Epithelial cell of prostate (primary cell): ENCODE data around the gene ACO1.

Experiments used
- DNase-seq: peaks from one replicate; pipeline ENCODE4 v3.0.0-alpha.2; 2011; ENCODE audit warnings: low read depth, low spot score
- H3K27ac ChIP-seq: fragments of 450-650 bp; 2 replicates; pipeline ENCODE4 v1.5.1; 2017; ENCODE audit warnings: mild to moderate bottlenecking

ACO1 gene

DNA sequence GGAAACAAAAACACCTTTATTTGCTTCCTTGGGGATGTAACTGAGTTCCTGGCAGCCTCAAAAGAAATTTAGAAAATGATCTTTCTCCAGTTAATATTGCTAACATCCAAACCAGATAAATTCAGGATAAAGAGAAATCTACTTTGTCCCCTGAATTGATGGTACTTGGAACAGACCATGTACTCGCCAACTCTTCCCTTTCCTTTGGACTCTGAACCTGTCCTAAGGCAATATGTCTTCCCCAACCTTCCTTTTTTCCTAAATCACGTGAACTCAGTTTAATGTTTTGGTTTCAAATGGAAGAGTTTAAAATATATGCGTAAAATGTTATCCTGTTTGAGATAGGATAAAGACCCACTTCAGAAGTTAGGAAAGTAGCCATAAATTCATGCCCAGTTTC, 28.0 kb downstream of the ACO1 start:
- no peak for DNase-seq
- no peak overlapping the region for H3K27ac ChIP-seq

DNA sequence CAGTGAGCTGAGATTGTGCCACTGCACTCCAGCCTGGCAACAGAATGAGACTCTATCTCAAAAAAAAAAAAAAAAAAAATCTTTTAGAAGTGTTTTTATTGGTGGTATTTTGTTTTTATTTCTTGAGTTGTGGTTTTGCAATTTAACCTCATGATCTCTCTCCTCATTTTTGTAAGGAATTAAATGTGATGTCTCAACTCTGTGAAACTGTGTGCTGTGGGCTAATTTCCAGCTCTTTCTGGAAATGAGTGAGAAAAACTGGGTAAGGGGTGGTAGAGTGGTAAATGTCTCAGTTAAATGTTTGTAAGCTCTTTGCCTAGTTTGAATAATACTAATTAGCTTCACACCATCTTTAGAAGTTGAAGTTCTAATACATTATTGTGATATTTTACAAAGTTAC, 29.0 kb downstream of the ACO1 start:
- DNase-seq, result no peak
- H3K27ac ChIP-seq, result no peak overlapping the region

DNA sequence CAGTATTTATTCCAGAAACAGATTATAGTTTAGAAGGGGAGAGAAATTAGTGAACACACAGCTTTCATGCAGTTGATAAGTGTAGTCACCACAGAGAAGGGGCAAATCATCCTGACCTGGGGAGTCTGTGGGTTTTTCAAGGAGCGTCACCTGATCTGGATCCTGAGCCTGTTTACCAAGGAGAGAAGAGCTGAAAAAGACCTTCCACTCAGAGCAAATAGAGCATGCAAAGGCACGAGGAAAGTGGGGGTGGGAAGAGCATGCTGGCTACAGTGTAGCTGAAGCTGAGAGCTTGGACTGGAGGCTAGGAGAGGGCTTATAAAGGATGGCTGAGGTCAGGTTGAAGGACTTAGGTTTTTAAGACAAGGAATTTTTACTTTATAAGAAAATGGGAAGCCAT, 30.4 kb downstream of the ACO1 start:
- no peak for DNase-seq
- no peak overlapping the region for H3K27ac ChIP-seq

DNA sequence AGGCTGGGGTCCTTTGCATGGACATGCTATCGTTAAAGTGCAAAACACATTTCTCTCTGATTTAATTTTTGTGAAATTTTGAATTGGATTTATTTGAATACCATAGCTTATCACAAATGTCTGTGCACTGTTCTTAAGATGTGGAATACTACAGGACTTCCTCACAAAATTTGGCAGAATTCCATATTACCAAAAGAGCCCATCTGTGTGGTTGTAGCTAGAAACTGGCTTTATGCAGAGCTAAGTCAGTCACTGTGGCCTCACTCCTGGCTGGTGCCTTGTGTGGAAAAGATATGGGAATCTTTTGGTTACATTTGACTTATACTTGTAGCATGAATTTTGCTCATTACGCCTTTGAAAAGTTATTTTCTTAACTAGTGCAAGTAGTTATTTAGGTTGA, 35.5 kb downstream of the ACO1 start:
- DNase-seq, result no peak

DNA sequence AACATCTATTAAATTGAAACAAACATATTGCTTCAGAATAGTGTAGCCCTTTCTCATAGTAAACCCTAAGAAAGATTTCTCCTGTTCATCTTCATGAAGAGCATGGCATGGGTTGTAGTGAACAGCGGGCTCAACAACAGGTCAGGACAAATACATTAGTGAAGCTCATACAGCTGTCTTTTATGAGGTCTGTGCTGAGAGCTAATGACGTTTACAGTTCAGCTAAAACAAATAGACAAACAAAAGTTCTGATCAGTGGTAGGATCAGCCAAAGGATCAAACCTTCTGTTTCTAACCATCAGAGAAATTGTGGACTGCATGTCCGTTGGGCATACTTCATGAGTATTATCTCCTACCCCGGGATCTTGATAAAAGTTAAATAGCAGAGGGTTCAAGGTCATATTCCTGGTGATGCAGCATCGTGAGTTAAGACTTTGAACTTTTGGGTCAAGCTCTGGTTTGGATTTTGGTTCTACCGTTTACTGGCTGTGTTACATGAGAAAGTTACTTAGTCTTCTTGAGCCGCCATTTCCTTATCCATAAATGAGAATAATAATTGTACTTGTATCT, 37.9 kb downstream of the ACO1 start:
- no peak overlapping the region for H3K27ac ChIP-seq
- DNase-seq, result no peak

More for the DNA sequence above, 35.5 kb downstream of the ACO1 start:
- H3K27ac ChIP-seq, result no peak overlapping the region

DNA sequence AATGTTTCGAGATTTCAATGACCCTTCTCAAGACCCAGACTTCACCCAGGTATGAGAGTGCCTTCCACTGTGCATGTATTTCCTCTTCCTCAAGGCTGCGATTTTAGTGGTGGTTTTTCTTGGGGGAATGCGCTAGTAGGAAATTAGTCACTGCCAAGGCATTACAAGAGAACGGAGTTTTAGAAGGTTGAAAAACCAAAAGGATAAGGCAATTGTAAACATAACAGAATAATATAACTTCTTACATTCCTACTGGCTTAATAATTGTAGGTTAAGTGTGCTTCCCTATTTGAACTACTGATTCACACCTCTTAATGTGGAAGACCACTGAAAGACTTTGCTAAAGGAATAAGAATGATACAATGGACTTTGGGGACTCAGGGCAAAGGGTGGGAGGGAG, 38.9 kb downstream of the ACO1 start:
- no peak for DNase-seq

DNA sequence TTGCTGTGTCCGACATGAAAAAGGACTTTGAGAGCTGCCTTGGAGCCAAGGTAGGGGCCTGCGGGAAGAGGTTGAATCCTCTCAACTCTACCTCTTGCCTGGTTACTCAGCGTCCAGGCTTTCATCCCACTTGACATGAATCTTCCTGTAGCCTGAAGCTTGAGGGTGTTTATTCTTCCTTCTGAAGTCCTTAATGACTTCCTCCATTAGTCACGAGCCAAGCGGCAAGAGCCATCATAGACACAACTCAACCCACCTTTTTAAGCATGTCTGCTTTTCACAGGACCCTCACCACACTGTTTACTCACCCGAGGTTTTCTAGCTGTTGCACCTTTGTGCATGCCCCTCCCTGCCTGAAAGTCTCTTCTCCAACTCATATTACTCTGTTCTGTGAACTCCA, 40.2 kb downstream of the ACO1 start:
- no peak for DNase-seq
- H3K27ac ChIP-seq, result no peak overlapping the region

More for the DNA sequence above, 38.9 kb downstream of the ACO1 start:
- H3K27ac ChIP-seq, result no peak overlapping the region

DNA sequence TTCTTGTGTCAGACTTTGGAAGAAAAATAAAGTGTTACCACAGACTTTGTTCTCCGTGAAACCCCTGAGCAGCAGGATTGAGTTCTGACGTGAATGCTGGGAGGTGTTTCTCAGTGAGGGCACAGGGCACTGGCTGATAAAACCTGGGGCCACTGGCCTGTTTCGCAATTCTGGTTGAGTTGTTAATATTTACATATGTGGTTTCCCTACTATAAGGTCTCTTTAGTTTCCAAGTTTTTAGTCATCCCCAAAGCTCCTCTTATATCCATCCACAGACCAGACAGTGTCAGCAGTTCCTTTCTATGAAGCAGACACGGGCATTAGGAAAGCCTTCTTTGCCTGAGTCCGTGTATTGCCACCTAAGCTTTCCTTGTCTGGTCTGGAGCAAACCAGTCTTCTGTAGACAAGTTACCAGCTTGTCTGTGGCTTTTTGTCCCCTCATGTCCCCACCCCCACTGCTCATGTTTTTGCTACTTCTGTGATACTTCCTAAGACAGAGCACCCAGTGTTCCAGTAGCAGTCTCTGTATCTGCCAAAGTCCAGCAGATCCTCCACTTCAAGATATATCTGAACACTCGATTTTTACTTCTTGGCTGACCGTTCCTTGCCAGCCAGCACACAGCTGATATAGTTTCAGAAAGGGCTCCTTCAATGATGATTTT, 42.0 kb downstream of the ACO1 start:
- no peak for DNase-seq
- H3K27ac ChIP-seq, result peak overlapping the region; percentile 3

DNA sequence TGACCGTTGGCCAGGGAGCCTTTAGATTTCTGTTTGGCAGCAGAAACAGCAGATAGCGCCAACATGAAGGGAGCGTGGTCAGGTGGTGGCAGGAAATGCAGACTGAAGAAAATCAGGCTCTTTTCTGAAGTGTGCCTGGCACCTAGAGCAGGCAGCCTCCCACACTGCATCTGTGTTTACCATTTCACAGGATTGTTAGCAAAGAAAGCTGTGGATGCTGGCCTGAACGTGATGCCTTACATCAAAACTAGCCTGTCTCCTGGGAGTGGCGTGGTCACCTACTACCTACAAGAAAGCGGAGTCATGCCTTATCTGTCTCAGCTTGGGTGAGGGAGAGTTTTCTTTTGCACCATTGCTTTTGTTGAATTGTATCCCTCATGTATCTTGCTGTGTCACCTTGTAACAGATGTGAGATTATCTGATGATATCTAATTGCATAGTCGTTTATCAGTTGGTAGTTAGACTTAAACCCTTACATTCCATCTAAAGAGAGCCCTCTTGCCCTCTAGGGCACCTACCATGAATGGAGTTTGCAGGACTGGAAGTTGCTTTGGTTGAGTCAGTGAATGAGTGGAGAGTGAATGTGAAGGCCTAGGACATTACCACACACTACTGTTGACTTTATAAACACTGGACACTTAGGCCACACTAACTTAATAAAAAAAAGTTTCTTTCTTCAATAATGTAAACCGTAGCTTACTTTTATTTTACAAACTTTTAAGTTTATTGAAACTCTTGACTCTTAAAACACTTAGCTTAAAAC, 42.8 kb downstream of the ACO1 start:
- no peak for DNase-seq
- no peak overlapping the region for H3K27ac ChIP-seq

DNA sequence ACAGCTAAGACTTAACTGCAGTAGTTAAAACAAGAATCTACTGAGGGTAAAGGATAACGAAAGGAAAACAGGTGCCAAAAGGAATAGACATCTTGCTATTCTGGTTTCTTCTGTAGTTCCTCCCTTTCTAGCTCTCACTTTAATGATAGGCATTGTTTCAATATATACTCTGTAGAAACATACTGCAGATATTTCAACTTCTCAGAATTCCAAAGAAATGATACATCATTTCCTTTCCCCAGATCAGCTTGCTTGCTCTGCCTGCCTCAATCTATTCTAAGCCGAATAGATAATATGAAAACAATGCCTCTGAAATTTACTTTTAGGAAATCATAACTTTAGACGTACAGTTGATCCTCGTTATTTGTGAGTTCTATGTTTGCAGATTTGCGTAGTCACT, 46.3 kb downstream of the ACO1 start:
- no peak for DNase-seq
- H3K27ac ChIP-seq, result peak overlapping the region; percentile 22

DNA sequence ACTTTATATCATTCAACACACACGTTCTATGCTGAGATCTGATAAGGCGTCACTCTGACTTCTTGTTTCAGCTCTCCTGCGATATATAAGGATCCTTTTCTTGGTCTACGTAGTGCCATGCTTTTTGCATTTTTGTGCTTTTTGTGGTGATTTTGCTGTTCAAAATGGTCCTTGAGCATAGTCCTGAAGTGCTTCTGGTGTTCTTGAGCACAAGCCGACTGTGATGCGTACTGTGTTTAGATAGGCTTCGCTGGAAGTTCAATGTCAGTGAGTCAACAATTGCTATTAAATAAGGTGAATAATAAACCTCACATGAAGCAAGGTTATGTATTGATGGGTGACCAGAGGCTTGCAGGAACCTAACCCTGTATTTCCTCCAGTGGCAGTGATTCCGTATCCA, 46.8 kb downstream of the ACO1 start:
- H3K27ac ChIP-seq, result peak overlapping the region; percentile 22
- no peak for DNase-seq

DNA sequence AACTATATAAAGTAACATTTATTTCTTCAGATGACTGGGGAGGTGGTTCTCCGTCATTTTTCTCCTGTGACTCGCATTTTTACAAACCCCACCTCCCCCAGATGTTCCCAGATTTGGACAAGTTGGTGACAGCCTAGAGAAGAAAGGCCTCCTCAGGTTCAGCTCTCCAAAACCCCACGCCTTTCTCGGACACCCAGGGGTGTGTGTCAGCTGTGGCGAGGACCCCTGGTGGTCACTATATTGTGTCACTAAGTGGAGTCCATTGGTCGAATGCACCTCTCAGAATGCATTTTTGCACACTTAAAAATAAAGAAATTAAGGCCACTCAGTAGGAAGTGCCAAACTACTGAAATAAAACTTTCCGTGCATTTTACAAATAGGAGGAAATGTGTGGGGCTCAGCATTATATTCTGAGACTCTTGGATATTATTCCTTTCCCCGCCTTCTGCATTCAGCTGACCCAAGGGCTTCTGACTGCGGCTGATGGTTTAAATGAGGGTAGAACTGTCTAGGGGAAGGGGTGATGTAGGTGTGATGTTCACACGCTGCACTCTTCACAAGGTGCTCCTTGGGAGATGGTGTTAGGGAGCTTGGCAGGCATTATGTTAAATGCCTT, 47.6 kb downstream of the ACO1 start:
- no peak overlapping the region for H3K27ac ChIP-seq
- no peak for DNase-seq

DNA sequence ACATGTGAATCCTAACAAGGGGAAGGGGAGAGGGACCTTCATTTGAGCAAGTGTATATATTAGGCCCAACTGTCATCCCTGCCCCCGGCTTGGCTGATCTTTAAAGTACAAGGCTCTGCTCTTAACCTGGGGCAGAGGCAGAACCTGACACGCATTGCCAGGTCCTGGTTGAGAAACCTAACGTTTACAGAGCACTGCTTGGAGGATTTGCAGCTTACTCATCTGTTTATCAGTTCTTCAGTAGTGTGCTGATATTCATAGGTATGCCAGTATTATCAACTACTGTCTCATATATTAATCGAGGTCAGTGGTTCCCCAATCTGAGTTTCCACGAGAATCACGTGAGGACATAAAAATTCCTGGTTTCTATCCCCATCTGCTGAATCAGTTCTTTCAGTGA, 50.4 kb downstream of the ACO1 start:
- DNase-seq, result no peak
- H3K27ac ChIP-seq, result no peak overlapping the region

DNA sequence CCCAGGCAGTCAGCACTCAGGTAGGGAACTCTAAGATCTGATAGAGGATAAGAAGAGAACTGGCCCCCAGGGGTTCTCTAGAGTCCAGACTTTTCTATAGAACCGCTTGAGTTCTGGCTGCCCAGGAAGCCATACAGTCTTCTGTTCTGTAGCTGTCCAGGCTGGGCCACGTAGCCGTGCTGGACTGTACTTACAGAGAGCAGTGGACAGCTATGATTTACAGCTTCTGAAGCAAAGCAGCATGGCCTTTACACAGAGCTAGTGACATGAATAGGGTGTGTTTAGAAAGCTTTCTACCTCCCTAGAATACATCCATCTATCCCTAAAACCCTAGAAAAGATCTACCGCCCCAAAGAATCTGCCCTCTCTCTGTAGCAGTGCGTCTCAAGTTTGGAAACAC, 57.2 kb downstream of the ACO1 start:
- DNase-seq, result no peak
- no peak overlapping the region for H3K27ac ChIP-seq

DNA sequence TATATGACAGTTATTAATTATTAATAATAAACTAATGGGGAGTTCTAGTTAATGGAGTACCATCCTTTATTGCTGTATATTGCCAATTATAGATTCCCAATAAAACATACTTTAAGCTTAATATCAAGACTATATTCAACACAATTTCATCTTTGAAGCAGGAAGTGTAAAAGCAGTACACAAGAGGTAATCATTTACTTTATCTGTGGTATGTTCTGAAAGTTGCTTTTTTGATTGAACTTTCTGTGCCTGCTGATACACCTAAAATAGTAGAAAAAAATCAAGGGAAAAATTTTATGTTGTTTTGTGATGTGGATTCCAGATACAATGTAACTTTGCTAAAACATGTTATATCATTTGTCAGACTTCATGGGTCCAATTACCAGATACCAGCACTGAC, 58.0 kb downstream of the ACO1 start:
- no peak for DNase-seq
- H3K27ac ChIP-seq, result no peak overlapping the region

DNA sequence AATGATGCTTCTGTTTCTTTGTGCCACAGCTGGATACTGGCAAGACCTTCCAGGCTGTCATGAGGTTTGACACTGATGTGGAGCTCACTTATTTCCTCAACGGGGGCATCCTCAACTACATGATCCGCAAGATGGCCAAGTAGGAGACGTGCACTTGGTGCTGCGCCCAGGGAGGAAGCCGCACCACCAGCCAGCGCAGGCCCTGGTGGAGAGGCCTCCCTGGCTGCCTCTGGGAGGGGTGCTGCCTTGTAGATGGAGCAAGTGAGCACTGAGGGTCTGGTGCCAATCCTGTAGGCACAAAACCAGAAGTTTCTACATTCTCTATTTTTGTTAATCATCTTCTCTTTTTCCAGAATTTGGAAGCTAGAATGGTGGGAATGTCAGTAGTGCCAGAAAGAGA, 65.5 kb downstream of the ACO1 start:
- no peak overlapping the region for H3K27ac ChIP-seq
- no peak for DNase-seq

DNA sequence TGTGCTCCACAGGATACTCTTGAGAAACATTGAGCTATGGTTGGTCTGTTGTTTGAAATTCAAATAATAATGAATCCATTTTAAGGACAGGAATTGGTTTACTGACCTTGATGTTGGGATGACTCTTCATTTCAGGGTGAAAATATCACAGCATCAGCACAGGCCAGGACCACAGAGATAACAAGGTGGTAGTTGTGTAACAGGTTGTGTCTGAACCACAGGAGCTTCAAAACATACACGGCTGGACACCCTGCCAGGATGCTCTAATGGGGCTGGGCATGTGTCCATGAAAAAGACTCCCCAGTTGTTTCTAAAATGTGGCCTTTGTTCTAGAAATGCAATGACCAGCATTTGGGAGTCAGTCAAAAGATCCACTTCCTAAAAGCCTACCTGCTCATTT, 69.8 kb downstream of the ACO1 start:
- no peak overlapping the region for H3K27ac ChIP-seq
- no peak for DNase-seq

DNA sequence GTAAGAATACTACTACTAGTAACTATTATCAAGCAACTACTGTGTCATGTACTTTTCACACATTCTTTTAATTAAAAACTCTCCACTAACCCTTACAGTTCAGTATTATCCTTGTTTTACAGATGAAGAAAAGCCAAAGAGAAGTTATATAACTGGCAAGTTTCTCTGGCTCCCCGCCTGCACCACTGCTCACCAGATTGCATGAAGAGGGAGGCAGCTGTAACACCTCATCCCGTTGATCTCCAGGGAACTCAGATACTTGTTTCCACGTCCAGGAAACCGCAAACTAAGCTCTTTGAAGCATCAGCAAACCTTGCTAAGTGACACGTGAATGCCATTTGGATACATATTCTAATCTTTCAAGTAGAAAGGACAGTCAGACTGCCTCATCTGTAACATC, 71.3 kb downstream of the ACO1 start:
- H3K27ac ChIP-seq, result no peak overlapping the region
- no peak for DNase-seq

DNA sequence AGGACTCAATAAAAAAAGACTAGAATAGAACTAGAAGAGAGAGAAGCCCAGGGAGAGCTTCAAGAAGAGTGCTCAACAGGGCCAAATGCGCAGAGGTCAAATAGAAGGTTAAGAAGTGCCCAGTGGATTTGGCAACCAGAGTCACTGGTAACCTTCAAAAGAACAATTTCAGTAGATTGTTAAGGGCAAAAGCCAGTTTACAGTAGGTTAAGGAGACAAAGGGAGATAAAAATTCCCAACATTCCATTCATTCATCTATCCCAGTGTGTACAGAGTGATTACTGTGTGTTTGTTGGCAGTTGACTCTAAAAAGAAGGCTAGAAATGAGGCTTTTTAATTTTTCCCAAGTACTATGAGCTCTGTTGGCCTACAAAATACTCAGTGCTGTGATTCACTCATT, 72.1 kb downstream of the ACO1 start:
- H3K27ac ChIP-seq, result no peak overlapping the region
- no peak for DNase-seq

DNA sequence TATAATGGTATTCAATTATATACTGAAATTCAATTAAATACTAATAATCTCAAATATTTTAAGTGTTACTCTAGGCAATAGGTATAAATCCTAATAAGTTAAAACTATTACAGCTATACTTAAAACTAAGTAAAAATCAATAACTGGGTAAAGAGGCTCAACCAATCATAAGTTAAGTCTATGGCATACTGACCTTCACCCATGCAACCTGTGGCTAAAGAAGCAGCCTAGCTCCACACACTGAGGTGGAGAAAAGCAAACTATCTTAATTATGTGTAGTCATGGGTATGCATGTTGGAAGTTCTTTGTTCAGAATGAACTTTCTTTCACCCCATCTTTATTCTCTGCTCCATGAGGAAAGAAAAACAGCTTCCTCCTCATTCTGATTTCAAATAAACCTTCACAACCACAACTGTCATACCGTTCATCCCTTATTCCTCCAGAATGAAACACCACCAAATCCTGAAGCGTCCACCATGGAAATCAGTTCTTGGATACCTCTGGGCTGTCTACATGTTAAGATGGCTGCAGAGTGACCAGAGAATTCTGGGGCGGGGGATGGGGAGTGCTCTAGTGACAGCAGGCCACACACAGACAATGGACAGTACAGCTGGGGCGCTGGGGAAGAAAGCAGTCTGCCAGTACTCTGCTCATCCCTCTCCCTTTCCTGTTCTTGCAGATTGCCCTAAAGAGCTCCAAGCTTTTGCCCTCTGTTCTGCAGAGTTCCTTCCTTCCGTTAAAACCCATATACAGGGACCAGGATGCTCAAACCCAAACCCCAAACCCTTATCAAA, 79.3 kb downstream of the ACO1 start:
- H3K27ac ChIP-seq, result no peak overlapping the region
- no peak for DNase-seq

DNA sequence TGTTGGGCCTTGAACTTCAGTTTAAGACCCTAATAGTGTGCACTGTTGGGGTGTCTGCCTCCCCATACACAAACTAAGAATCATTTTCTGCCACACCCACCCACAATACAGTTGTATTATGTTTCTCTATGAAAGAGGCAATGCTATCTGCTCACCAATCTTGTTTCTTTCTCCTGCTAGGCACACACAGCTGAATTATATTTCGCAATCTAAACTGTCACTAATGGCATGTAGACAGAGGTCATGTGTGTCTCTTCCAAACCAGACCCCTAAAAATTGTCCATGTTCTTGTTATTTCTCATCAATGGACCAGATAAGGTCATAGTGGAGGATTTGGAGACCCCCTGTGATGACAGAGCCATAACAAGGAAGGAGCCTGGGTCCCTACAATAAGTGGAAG, 84.3 kb downstream of the ACO1 start:
- no peak for DNase-seq
- H3K27ac ChIP-seq, result no peak overlapping the region
